ENCODE results near the gene AGAP1.
A peak's percentile ranks its signal among the peaks of the same experiment; 100 is the strongest.
"Not testable (repeated sequence)": the region's sequence is repeated elsewhere in the genome, so short reads cannot be mapped to it uniquely, and the experiment has no call there.

AGAP1 gene

GRCh38 chr2:235747786-235748091, 253.9 kb downstream of the AGAP1 start:
- no peak for DNase-seq

- no peak for DNase-seq
Measured at GRCh38 chr2:235749121-235749770, 255.4 kb downstream of the AGAP1 start.

- DNase-seq, result no peak
Measured at GRCh38 chr2:235749771-235750160, 255.9 kb downstream of the AGAP1 start.

- DNase-seq, result no peak
Measured at GRCh38 chr2:235752846-235753245, 259.0 kb downstream of the AGAP1 start.

- DNase-seq, result no peak
Measured at GRCh38 chr2:235754357-235755207, 260.7 kb downstream of the AGAP1 start.

GRCh38 chr2:235756491-235756890, 262.6 kb downstream of the AGAP1 start:
- DNase-seq, result no peak

GRCh38 chr2:235757212-235757611, 263.4 kb downstream of the AGAP1 start:
- no peak for DNase-seq

- no peak for DNase-seq
Measured at GRCh38 chr2:235757640-235758039, 263.8 kb downstream of the AGAP1 start.

- no peak for DNase-seq
Measured at GRCh38 chr2:235762832-235763598, 269.2 kb downstream of the AGAP1 start.

- no peak for DNase-seq
Measured at GRCh38 chr2:235763816-235764215, 270.0 kb downstream of the AGAP1 start.

- not testable (repeated sequence) for DNase-seq
Measured at GRCh38 chr2:235764478-235764877, 270.6 kb downstream of the AGAP1 start.

GRCh38 chr2:235765181-235765820, 271.5 kb downstream of the AGAP1 start:
- DNase-seq, result no peak

- peak; percentile 79 for DNase-seq
Measured at GRCh38 chr2:235766278-235766677, 272.4 kb downstream of the AGAP1 start.

GRCh38 chr2:235768606-235769005, 274.8 kb downstream of the AGAP1 start:
- no peak for DNase-seq

- no peak for DNase-seq
Measured at GRCh38 chr2:235769046-235769445, 275.2 kb downstream of the AGAP1 start.

GRCh38 chr2:235770909-235771820, 277.3 kb downstream of the AGAP1 start:
- no peak for DNase-seq

GRCh38 chr2:235773188-235773928, 279.5 kb downstream of the AGAP1 start:
- no peak for DNase-seq

- no peak for DNase-seq
Measured at GRCh38 chr2:235774153-235774870, 280.5 kb downstream of the AGAP1 start.

GRCh38 chr2:235776531-235776930, 282.7 kb downstream of the AGAP1 start:
- no peak for DNase-seq

GRCh38 chr2:235779444-235779896, 285.6 kb downstream of the AGAP1 start:
- peak; percentile 78 for DNase-seq

GRCh38 chr2:235780401-235780800, 286.6 kb downstream of the AGAP1 start:
- DNase-seq, result no peak

Measured in NCI-H2227 treated with DMSO at 0.1 percent for 48 hours (cell line).